CD4-positive, alpha-beta memory T cell (primary cell): Measurements from ENCODE around the gene GOLGA8B. TPM values are rescaled to one million over a fixed set of nuclear protein-coding genes. Genes with fewer than 3 reads are reported as not detected.
A peak's percentile ranks its signal among the peaks of the same experiment; 100 is the strongest.
"Not testable (repeated sequence)": the region's sequence is repeated elsewhere in the genome, so short reads cannot be mapped to it uniquely, and the experiment has no call there.

Experiments
- CTCF ChIA-PET: fragments of 350-600 bp; sonication (Branson Sonifier 250); formaldehyde crosslinking; loops from one replicate; lab custom pipeline; 2021; ENCODE audit warnings: inconsistent platforms; ENCODE audit not compliant: partially characterized antibody; lab: Charles Lee
- POLR2A ChIA-PET: fragments of 350-600 bp; sonication (Branson Sonifier 250); formaldehyde crosslinking; loops from one replicate; lab custom pipeline; 2021; ENCODE audit not compliant: partially characterized antibody; lab: Charles Lee
- DNase-seq, 5 donors: peaks; one replicate each; pipeline versions ENCODE4 v3.0.0 to v3.0.0-alpha.2; 2020 to 2022; ENCODE audit warnings: mixed read lengths in 1 of 5
- H3K27ac ChIP-seq: one replicate; pipeline ENCODE4 v1.7.0; 2013; ENCODE audit warnings: low read depth, low read length
- H3K27me3 ChIP-seq: 2 replicates; pipeline ENCODE4 v1.7.0; 2013; ENCODE audit warnings: mild to moderate bottlenecking, low read length, moderate library complexity; ENCODE audit not compliant: insufficient read depth
- H3K36me3 ChIP-seq: 2 replicates; pipeline ENCODE4 v1.7.0; 2013; ENCODE audit warnings: mild to moderate bottlenecking, low read length, moderate library complexity; ENCODE audit not compliant: insufficient read depth
- H3K4me1 ChIP-seq: 2 replicates; pipeline ENCODE4 v1.7.0; 2013; ENCODE audit warnings: mild to moderate bottlenecking, low read length, moderate library complexity; ENCODE audit not compliant: insufficient read depth
- H3K4me3 ChIP-seq, 2 donors: one replicate each; pipeline ENCODE4 v1.7.0; 2013; ENCODE audit warnings: low read length in 2 of 2, mild to moderate bottlenecking in 1 of 2
- H3K9me3 ChIP-seq, 2 donors: one replicate each; pipeline ENCODE4 v1.7.0; 2013; ENCODE audit warnings: low read length in 2 of 2, control low read depth in 1 of 2; ENCODE audit not compliant: control insufficient read depth in 1 of 2
- H3K27ac Mint-ChIP-seq, 7 donors: one replicate each; pipeline ENCODE4 v1.8.0; 2020 to 2021; ENCODE audit warnings: mixed read lengths in 7 of 7, mild to moderate bottlenecking in 6 of 7, inconsistent platforms in 3 of 7, moderate library complexity in 3 of 7
- H3K27me3 Mint-ChIP-seq, 2 donors: one replicate each; pipeline ENCODE4 v1.8.0; 2020 to 2021; ENCODE audit warnings: mixed read lengths in 2 of 2
- H3K36me3 Mint-ChIP-seq, 2 donors: one replicate each; pipeline ENCODE4 v1.8.0; 2020 to 2021; ENCODE audit warnings: mixed read lengths in 2 of 2, inconsistent platforms in 1 of 2, mild to moderate bottlenecking in 1 of 2
- H3K4me1 Mint-ChIP-seq, 4 donors: one replicate each; pipeline ENCODE4 v1.8.0; 2020 to 2021; ENCODE audit warnings: mixed read lengths in 4 of 4, mild to moderate bottlenecking in 1 of 4
- H3K4me3 Mint-ChIP-seq, 8 donors: one replicate each; pipeline ENCODE4 v1.8.0; 2020 to 2021; ENCODE audit warnings: mixed read lengths in 8 of 8, mild to moderate bottlenecking in 7 of 8, moderate library complexity in 6 of 8, inconsistent platforms in 3 of 8
- H3K9me3 Mint-ChIP-seq, 8 donors: one replicate each; pipeline ENCODE4 v1.8.0; 2020 to 2021; ENCODE audit warnings: mixed read lengths in 8 of 8, mild to moderate bottlenecking in 5 of 8, inconsistent platforms in 3 of 8, moderate library complexity in 1 of 8
- intact Hi-C: fragments of 100-400 bp; cut with micrococcal nuclease; formaldehyde crosslinking; loops from one replicate; pipeline ENCODE4 v1.15.1; 2023
- polyA plus RNA-seq, 2 donors: library from polyadenylated mRNA; unstranded; fragments of 300-500 nt; fragmentation: Illumina TruSeq; gene quantifications; one replicate each; pipeline ENCODE4 v1.2.3, GENCODE V29; 2021
- total RNA-seq, 2 experiments: library from RNA; stranded (reverse); gene quantifications; one replicate each; pipeline ENCODE4 v1.2.3, GENCODE V29; 2021

GOLGA8B gene
- total and polyA plus RNA-seq, 4 experiments from 2014 or later: 4.8 to 340 (median 169) TPM

DNA sequence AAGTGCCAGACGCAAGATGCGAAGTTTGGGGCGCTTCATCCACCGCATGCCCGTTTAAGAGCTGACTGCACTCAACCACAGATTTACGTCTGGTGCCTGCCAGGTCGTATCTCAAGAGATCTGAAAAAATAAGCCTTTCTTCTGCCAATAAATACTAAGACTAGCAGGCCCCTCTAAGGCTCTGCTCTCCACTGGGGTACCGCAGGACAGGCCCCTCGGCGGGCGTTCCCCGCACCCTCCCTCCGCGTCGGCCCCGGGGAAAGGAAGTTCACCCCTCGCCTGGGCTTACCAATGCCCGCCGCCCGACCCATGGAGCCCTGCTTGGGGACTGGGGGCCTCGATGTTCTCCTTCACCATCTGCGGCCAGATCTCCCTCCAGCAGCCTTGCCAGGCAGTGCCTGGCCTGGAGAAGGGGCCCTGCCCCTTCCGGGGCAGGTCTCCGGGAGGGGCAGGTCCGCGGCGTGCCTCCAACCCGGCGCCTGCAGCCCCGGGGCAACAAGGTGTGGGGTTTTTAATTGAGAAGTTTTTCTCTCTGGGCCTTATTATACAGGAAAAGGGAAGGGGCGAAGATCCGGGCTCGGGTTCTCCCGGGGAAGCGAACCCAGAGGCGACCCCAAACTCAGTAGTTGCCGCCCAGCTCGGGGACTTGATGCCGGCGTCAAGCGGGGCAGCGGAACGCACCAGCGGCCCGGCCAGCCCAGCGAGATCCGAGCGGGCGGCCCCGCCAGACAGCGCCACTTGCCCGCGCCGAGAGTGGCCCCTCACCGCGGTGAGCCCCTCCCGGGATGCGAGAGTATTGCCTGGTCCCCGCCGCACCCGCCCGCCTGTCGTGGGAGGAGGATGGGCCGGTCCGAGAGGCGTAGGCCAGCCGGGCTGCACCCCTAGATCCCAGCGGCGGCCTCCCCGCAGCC, 735 bp downstream of the GOLGA8B start:
- Mint-ChIP-seq H3K27me3 (no peaks in the 10 kb centered on the region), H3K4me1 (peaks cover 24 to 48% (median 34%) of the 10 kb centered on the region in 4 donors), H3K9me3 (no peaks in the 10 kb centered on the region), H3K36me3 (peaks cover 0 to 5% of the 10 kb centered on the region in 2 donors), H3K4me3 (peak overlapping the region; percentile 86 to 91 (median 89)), H3K27ac (peak overlapping the region; percentile 41 to 87 (median 79))
- Histone ChIP-seq H3K9me3 (no peaks in the 10 kb centered on the region), H3K4me3 (peak overlapping the region; percentile 52 to 74), H3K4me1 (peaks cover 27% of the 10 kb centered on the region), H3K27ac (peak overlapping the region; percentile 61), H3K36me3 (no peaks in the 10 kb centered on the region), H3K27me3 (no peaks in the 10 kb centered on the region)
- POLR2A ChIA-PET: interaction anchor here (0.8 to 3.1 kb wide), 9 partner anchors 67 to 481 kb away, joined by 3 to 32 read pairs (median 8); partner anchors contain the start of genes AQR, EMC4, EMC7 and LPCAT4
- CTCF ChIA-PET: interaction anchor here (0.9 to 1.6 kb wide), 5 partner anchors 9 to 542 kb away, joined by 3 to 7 read pairs (median 4); partner anchors contain the start of gene LPCAT4
- DNase-seq: peak; percentile 21 to 59 (median 29)
- intact Hi-C loops: loop anchor here (1.0 kb wide), 3 partner anchors 239 to 543 kb away; partner anchors contain the start of genes AVEN, NOP10 and NUTM1

DNA sequence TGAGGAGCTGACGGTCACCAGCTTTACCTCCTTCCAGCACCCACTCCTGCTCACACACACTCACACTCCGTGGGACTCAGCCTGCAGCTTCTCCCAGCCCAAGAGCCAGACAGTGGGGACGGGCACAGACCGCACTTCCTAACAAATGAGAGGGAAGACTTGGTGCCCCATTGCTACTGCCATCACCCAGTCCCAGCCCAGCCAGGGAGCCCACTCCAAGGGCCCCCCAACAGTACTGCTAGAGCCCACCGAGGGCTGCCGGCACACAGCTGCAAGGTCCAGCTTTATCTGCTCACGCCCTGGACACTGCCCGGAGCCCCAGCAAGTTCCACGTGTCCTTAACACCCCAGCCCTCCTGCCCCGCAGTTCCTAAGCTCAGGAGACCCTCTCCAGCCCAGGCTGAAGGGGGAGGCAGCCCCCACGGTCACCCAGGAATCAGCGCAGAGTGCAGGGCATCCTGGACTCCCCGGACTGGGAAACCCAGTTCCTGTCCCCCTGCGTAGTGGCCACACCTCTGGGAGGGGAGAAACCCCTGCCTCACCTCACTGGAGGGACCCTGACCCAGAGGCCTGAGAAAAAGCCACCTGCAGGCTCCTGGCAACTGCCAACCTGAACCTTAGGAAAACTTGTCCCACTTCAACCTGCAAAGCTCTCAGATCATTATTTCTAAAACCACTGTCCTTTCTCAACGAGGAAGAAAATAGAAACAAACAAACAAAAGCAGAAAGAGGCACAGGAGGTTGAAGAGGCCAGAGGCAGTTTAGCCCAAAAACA, 1.6 kb downstream of the GOLGA8B start:
- Mint-ChIP-seq H3K27ac (peak overlapping the region; percentile 13 to 87 (median 79)), H3K4me3 (peak overlapping the region; percentile 86 to 91 (median 89)), H3K4me1 (peaks cover 28 to 55% (median 38%) of the 10 kb centered on the region in 4 donors)
- H3K36me3 ChIP-seq, H3K27me3 ChIP-seq, H3K9me3 Mint-ChIP-seq, intact Hi-C loops, H3K36me3 Mint-ChIP-seq, DNase-seq, H3K9me3 ChIP-seq, H3K27me3 Mint-ChIP-seq: not testable (repeated sequence)
- ChIA-PET CTCF (interaction anchor here (1.1 to 1.6 kb wide), 3 partner anchors 214 to 541 kb away, joined by 3 to 6 read pairs (median 3); partner anchors contain the start of genes EMC4 and LPCAT4), POLR2A (interaction anchor here (2.0 to 3.1 kb wide), 2 partner anchors 215 to 244 kb away, joined by 24 to 32 read pairs; partner anchors contain the start of genes LPCAT4 and SLC12A6)
- peak overlapping the region; percentile 52 to 74 for H3K4me3 ChIP-seq
- H3K4me1 ChIP-seq: peaks cover 27% of the 10 kb centered on the region
- H3K27ac ChIP-seq: peak overlapping the region; percentile 61

DNA sequence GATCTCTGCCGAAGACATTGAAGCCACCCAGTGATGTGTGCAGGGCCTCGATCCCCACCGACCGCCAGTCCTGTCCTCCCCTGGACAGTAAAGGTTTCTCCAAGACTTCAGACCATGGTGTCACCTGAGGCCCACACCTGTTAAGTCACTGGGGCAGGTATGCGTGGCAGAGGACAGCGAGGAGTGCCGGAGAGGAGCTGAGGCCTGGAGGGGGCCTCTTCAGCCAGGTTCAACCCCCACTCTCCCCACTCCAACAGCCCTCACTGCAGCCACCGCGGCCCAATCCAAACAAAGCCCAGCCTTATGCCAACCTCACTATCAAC, 2.4 kb downstream of the GOLGA8B start:
- peaks cover 32 to 64% (median 43%) of the 10 kb centered on the region in 4 donors for H3K4me1 Mint-ChIP-seq
- peak overlapping the region in 3 of 7 donors; percentile 35 to 59 (median 36) for H3K27ac Mint-ChIP-seq

DNA sequence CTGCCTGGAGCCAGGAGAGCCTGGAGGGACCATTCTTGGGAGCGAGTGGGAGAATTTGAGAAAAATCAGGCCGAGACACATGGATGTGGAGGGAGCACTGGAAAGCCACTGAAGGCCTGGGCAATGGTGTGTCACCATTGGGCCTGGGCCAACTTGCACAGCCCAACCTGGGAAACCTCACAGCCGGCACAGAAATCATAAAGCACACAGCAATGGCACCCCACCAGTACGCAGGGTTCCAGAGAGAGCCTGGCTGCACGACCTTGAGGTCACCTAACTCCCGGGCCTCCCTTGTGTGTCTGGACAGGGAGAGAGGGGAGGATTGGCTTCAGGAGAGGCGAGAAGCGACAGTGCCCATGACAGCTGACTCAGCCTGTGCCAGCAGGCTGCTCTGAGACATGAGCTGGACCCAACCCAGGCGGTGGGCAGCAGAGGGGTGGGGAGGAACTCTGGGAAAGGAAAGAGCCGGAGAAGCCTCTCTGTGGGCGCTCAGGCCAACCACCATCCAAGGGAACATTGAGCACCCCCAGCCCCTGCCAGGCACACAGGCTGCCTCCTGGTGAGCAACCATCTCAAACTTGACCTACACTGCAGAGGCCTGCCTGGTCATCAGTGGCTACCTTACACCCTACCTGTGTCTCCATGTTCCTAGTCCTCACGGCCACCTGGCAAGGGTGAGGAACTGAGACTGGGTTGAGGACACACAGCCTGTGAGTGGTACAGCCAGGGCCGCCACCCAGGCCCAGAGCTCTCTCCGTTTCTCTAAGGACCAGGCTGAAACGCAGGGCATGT, 3.0 kb downstream of the GOLGA8B start:
- Mint-ChIP-seq H3K27ac (peak overlapping the region in 3 of 7 donors; percentile 15 to 36 (median 35)), H3K4me1 (peaks cover 33 to 68% (median 46%) of the 10 kb centered on the region in 4 donors), H3K4me3 (peak overlapping the region in 6 of 8 donors; percentile 4 to 87 (median 28))
- H3K27me3 ChIP-seq, intact Hi-C loops, H3K27me3 Mint-ChIP-seq, DNase-seq, H3K27ac ChIP-seq, H3K4me3 ChIP-seq, H3K9me3 Mint-ChIP-seq, H3K36me3 Mint-ChIP-seq, H3K9me3 ChIP-seq, H3K36me3 ChIP-seq, POLR2A ChIA-PET: not testable (repeated sequence)
- peaks cover 27% of the 10 kb centered on the region for H3K4me1 ChIP-seq
- CTCF ChIA-PET: interaction anchor here (1.3 kb wide), 1 partner anchor 213 kb away, joined by 6 read pairs; the partner anchor contains the start of gene LPCAT4

More for the DNA sequence above, 2.4 kb downstream of the GOLGA8B start:
- intact Hi-C loops: no loop called here
- CTCF ChIA-PET: interaction anchor here (1.1 to 1.3 kb wide), 2 partner anchors 213 to 356 kb away, joined by 3 to 6 read pairs; partner anchors contain the start of genes EMC4 and LPCAT4
- Mint-ChIP-seq H3K9me3 (no peaks in the 10 kb centered on the region), H3K4me3 (peak overlapping the region; percentile 23 to 87 (median 60)), H3K36me3 (peaks cover 0 to 5% of the 10 kb centered on the region in 2 donors), H3K27me3 (no peaks in the 10 kb centered on the region)
- Histone ChIP-seq H3K27me3 (no peaks in the 10 kb centered on the region), H3K27ac (no peak overlapping the region), H3K4me1 (peaks cover 27% of the 10 kb centered on the region), H3K36me3 (no peaks in the 10 kb centered on the region), H3K9me3 (no peaks in the 10 kb centered on the region), H3K4me3 (no peak overlapping the region)
- POLR2A ChIA-PET: interaction anchor here (3.1 kb wide), 1 partner anchor 214 kb away, joined by 32 read pairs; the partner anchor contains the start of gene LPCAT4
- no peak for DNase-seq

DNA sequence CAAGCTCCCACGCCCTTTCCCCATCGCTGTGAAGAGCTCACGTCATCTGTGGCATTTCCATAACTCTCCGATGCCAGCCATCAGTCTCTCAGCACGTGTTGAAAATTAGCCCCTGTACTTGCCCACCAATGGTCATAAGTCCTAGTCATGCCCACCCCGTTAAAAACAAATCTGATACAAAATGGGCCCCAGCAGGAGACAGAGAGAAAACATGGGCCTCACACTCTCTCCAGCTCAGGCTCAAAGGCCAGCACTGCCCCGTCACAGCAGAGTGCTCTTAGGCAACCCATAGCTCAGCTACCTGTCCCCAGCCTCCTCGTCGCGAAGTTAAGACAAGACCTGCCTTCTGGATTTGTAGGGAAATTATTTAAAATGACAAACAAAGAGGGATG, 5.2 kb downstream of the GOLGA8B start:
- H3K4me1 Mint-ChIP-seq: peaks cover 33 to 79% (median 46%) of the 10 kb centered on the region in 4 donors
- POLR2A ChIA-PET: no interaction called here
- DNase-seq: no peak
- CTCF ChIA-PET: no interaction called here
- intact Hi-C loops: no loop called here
- Histone ChIP-seq H3K36me3 (no peaks in the 10 kb centered on the region), H3K27ac (no peak overlapping the region), H3K9me3 (no peaks in the 10 kb centered on the region), H3K4me3 (no peak overlapping the region), H3K27me3 (no peaks in the 10 kb centered on the region), H3K4me1 (peaks cover 21% of the 10 kb centered on the region)
- H3K27ac Mint-ChIP-seq: peak overlapping the region in 2 of 7 donors; percentile 57 to 79
- H3K9me3 Mint-ChIP-seq: no peaks in the 10 kb centered on the region
- H3K4me3 Mint-ChIP-seq: peak overlapping the region in 3 of 8 donors; percentile 18 to 35 (median 24)
- peaks cover 0 to 2% of the 10 kb centered on the region in 2 donors for H3K36me3 Mint-ChIP-seq
- H3K27me3 Mint-ChIP-seq: no peaks in the 10 kb centered on the region

DNA sequence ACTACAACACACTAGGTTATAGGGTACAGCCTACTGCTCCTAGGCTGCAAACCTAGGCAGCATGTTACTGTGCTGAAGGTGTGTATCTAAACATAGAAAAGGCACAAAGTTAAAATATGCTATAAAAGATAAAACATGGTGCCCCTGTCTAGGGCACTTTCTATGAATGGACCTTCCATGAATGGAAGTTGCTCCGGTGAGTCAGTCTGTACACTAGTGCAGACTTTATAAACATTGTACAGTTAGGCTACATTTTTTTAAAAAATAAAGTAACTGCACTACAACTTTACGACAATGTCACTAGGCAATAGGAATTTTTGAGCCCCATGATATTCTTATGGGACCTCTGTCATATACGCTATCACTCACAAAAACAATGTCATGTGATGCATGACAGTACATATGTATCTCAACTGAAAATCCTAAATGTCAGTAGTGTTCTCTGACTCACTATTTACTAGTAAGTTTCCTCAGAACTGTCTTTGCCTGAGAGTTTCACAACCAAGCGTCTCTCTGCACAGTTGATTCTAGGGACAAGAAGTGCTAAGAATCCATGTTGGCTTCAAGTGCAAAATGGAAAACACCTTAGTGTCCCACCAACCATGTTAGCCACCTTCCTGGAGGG, 5.7 kb downstream of the GOLGA8B start:
- H3K4me3 Mint-ChIP-seq: peak overlapping the region in 1 of 8 donors; percentile 24
- POLR2A ChIA-PET, H3K27me3 Mint-ChIP-seq, H3K27me3 ChIP-seq, H3K36me3 Mint-ChIP-seq, H3K9me3 Mint-ChIP-seq, H3K27ac ChIP-seq, intact Hi-C loops, H3K4me3 ChIP-seq, H3K9me3 ChIP-seq, CTCF ChIA-PET, H3K36me3 ChIP-seq, DNase-seq: not testable (repeated sequence)
- H3K4me1 ChIP-seq: peaks cover 21% of the 10 kb centered on the region
- peak overlapping the region in 2 of 7 donors; percentile 57 to 79 for H3K27ac Mint-ChIP-seq
- peaks cover 33 to 82% (median 48%) of the 10 kb centered on the region in 4 donors for H3K4me1 Mint-ChIP-seq
